Midbrain (tissue), 1 donor: Measurements from ENCODE around the gene PREX1.
"Not testable (repeated sequence)": the region's sequence is repeated elsewhere in the genome, so short reads cannot be mapped to it uniquely, and the experiment has no call there.

Source experiments
- DNase-seq: peaks from one replicate; lab custom pipeline; 2025; lab: John Stamatoyannopoulos, UW

The PREX1 gene

DNA sequence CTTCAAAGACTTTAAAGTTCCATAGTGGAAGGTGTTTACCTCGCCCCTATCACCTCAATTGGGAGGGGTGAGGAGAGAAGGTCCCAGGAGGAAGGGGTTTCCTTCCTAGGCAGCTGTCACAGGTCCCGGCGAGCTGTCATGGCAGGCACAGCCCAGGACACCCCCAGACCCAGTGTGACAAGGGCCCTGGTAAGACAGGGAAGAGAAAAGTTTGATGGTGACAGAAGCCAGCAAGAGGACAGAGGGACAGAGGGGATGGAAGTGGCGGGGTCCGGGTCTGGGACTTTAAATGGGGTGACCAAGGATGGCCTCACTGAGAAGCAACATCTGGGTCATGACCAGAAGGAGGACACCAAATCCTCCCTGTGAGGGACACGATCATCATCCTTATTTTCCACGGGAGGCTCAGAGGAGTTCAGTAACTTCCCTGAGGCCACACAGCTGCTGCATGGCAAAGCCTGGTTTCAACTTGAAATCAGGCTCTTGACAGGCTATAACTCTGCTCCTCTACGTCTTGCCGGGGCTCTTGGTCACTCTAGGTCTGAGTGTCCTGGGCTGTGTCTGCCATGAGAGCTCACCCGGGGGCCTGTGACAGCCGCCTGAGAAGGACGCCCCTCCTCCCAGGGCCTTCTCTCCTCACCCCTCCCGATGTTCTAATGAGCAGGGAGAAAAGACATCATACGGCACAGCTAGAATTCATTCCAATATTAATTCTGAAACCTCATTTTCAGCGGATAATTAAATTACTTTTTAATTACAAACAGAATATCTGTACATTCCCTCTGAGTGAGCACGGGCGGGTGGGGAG is 222.2 kb downstream of the PREX1 start:
- no peak for DNase-seq

DNA sequence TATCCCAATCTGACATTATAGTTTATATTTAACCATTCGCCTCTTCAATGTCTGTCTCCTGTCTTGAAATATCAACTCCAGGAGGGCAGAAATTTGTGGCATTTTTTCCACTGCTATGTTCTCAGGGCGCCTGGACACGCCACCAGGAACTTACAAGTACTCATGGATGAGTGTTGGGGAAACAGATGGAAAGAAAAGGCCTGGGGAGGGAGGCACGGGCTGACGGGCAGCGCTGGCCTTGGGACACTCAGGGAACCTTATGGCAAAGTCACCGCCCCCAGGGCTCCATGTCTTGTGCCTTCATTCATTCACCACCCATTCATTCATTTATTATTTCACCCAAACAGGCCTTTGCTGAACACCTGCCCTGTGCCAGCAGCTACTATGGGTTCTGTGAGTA is 222.9 kb downstream of the PREX1 start:
- DNase-seq = no peak

DNA sequence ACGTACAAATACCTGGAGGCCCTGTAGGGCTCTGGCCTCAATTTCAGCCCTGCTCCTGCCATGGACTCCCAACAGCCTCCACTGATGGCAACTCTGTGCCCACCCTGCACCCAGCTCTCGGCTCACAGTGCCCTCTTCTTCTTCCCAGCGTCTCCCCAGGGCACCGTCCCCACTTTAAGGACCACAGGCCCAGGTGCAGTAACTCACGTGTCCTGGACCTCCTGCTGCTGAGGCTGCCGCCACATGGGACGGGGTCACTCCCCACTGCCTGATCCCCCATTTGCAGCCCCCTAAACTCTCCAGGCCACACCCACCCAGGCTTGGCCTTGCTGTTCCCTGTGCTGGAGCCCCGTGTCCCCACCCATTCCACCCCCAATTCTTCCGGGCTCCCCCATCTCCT is 223.4 kb downstream of the PREX1 start:
- DNase-seq = no peak

DNA sequence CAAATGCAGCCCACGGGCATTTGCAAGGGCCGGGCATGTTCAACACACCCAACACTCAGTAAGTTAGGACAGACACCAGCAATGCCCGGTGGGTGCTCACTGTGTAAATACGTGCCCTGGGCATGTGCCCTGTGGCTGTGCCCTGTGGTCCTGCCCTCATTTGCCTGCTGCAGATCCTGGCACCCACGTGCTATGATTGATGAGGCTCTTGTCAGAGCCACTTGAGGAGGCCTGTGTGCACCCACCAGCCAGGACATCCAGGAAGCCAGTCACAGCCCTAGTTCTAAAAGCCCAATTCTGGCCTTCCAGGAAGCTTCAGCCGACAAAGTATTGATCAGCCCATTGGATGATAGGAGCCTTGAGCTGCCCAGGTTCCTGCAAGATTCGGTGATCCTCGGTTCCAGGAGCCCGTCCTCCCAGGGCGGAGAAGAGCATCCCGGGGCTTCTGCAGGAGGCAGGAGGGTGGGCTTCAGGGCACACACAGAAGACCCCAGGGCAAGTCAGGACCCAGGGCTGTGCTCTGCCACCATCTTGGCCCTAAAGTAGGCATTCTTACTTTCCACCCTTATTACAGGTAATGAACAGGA is 223.9 kb downstream of the PREX1 start:
- DNase-seq = no peak

DNA sequence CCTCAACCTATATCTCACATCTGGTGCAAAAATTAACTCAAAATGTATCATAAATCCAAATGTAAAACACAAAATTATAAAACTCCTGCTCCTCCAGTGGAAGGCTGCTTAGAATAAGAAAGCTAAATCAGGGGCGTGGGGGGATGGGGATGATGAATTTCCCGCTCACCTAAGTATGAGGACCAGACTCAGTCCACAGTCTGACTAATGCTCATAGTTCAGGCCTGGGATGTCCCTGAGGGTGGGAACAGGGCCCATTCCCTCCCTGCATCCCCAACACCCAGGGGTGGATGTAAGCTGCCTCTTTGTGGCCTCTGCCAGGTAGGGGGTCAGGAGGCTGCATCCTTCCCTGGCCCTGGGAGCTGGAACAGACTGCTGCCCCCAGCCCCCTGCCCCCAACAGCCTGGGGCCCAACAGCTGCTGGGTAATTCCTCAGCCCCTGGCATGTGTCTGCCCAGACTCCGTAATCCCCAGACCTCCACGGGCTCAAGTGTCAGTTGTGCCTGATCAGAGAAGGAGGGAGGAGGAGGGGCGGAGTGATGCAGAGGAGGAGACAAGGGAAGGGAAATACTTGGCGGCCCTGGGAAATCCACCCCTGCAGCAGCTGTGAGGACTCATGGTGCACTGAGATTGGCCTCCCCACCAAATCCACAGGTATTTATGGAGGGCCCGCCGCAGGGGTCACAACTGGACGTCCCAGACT is 224.5 kb downstream of the PREX1 start:
- DNase-seq = no peak

DNA sequence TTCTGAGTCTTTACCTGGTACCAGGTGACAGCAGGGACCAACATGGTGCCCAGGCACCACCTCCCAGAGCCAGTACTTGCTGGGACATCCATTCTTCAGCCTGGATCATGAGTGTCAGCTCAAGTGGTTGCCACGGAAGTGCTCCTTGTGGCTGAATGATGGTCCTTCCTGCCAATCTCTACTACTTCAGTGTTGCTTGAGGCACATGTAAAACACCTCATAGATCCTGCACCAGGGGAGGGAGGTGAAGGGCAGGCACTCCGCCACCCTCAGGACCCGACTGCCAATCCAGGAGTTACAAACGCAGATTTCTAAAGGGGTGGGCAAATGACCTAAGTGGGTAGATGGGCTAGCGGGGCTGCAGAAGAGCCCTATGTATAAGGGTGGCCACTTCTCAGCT is 226.0 kb downstream of the PREX1 start:
- DNase-seq = no peak

DNA sequence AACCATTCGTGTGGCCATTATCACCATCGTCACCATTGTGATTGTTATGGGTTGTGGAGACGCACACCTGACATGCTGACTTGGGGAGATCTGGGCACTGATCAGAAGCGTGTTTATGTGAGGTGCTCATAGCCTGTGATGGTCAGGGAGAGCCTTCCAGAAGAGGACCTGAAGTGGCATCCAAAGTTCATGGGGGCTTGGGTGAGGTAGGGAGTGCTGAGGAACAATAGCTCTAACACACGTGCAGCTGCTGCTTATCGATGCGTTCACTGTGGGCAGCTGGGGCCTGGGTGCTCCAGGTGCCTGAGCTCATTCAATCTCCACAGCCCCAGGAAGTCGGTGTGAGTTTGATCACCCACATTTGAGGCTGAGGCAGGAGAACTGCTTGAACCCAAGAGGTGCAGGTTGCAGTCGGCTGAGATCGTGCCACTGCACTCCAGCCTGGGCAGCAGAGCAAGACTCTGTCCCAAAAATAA is 227.3 kb downstream of the PREX1 start:
- DNase-seq = no peak

DNA sequence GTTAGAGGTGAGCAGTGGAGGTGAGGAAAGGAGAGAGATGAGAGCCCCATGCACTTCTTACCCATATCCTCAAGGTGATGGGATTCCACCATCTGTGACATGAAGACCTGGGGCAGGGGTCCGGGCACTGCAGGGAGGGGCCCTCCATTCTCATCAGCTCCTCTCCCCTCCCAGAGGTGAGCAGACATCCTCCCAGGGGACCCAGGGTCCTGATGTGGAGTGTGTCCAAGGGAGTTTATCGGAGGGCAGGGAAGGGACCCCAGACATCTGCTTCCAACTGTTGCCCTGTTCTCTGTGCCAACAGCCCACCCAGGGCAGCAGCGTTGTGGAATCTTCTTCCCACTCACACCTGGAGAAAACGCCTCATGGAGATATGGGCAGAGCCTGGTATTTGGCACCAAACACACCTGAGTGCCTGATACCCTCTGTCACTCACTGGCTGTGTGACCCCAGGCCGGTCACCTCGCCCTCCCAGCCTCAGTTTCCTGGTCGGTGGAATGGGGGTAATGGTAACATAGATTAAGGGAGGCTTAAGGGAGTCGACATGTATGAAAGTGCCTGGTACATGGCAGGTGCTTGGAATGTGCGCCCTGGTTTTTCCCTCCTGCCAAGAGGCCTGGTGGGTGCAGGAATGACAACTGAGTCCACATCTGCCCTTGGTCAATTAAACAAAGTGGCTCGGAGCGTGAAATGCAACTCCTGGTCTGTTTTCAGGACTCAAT is 227.9 kb downstream of the PREX1 start:
- no peak for DNase-seq

DNA sequence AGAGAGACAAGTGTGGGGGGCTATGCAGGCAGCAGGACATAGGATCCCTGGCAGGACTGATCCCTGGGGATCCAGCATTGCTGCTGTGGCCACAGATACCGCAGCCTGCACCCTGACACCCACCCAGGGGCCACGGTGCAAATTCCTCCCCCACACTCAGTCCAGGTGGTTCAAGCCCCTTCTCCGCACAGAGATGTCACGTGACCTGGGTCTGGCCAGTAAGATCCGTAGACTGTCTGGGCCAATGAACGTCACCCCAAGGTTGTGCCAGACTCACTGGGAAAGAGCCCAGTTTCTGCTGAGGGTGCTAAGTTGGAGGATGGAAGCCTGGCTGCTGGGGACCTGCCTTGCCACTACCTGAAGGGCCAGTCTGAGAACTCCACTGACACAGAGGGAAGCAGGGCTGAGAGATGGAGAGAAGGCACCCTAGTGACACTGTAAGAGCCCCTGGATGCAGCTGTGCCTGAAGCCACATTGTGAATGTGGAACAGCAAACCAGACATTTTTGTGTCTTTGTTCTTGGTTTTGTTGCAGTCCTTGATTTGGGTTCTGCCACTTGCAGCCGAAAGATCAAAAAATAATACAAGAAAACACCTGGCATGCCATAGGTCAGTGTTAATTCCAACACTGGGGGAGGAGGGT is 228.6 kb downstream of the PREX1 start:
- no peak for DNase-seq

DNA sequence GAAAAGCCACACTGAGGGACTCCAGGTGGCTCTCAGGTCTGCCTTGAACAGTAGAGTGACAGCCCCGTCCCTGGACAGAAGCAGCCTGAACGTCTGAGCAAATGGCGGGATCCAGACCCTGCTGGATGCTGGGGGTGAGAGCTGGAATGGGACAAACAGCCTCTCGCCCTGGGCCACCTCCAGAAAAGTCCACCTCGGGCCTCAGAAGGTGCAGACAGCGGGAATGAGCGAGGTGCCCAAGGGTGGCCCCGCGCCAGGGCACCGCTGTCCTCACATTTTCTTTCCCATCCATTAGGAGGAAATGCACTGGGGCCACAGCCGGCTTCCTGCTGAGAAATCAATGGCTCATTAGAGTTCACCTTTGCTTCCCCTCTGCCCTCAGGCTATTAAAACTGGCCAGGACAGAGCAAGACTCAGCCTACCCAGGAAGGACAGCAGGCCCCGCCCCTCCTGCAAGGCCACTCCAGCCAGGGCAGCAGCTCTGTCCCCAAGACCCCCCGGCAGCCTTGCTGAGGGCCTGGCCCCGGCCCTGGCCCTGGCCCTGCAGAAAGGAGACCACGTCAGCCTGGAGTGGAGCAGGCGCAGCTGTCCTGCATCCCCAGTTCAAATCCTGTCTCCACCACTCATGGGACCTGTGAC is 229.4 kb downstream of the PREX1 start:
- DNase-seq = not testable (repeated sequence)

DNA sequence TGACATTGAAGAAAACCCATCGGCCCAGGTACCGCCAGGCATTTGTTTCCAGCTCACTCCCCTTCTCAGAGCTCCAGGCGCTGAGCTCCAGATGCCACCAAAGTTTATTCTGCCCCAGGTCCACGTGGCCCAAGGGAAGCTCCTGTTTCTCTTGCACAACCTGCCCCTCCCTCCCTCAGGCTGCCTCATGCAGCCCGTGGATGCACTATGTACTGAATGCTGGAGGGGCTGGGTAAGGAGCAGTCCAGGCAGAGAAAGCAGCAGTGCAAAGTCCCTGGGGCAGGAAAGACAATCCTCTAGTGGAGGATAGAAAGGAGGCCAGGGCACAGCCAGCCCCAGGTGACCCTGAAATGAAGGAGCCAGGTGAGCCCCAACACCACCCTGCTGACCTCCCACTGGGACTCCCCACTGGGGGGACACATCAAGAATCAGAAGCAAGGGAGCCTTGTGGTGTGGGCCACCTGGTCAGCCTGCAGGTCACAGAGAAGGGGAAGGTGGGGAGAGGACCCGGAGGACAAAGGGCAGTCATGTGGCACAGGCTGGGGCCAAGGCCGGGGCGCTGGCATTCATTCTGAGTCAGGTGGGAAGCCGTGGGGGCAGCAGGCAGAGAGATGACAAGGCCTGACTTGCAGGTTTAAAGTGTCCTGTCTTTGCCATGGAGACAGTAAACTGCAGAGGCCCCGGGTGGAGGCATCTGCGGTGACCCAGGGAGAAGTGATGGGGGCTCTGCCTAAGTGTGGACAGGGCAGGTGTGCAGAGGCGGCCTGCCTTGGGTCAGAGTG is 230.1 kb downstream of the PREX1 start:
- DNase-seq = no peak

DNA sequence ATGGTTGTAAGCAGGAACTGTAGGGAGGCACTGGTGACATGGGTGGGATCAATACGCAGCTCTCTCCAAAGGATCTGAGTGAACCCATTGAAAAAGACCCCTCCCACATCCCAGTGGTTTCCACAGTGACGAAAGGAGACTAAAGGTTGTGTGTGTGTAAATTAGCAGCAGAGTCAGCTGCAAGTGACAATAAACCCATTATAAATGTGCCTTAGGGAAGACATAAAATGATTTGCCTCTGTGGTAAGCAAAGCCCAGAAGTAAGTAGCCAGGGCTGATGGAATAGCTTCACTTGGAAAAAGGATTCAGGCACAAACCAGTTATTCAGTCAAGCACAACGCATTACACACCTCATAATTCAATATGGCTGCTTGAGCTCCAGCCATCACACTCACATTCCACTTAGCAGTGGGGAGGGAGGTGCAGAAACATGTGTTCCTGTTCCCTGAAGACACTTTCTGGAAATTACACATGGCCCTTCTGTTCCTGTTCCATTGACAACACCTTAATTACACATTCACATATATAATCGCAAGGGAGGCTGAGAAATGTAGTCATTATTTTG is 231.4 kb downstream of the PREX1 start:
- no peak for DNase-seq

DNA sequence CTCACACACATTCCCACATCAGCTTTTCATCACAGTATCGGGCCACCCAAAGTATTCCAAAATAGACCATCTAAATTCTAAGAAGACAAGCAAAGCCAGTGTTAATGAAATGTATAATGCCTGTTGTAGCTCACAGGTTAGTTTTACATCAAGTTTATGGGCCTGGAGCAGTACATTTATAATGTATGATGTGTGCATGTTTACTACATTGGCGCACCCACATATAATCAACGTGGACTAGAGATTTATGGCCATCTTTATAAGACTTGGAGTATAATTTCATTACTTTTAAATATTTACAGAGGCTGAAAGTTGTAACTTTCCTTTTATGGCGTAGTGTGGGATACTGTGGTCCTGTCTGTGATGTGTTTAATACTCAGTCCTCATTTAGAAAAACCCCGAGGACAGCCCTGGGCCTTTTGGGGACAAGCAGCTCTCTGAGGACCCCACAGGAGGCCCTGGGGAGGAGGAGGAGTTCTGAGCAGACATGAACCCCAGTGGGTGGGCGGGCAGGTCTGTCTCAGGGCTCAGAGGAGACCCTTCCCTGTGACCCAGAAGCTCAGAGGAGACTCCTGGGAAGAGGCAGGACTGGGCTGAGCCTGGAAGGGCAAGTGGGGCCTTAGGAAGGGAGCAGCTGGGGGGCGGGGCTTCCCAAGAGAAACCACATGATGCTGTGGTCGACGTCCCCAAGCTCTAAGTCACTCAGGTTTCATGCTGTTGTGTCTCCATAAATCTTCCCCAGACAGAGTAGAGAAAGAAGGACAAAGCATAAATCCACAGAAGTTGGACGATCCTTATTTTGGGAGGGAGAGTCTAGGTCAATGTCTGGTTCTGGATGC is 232.1 kb downstream of the PREX1 start:
- DNase-seq = no peak

DNA sequence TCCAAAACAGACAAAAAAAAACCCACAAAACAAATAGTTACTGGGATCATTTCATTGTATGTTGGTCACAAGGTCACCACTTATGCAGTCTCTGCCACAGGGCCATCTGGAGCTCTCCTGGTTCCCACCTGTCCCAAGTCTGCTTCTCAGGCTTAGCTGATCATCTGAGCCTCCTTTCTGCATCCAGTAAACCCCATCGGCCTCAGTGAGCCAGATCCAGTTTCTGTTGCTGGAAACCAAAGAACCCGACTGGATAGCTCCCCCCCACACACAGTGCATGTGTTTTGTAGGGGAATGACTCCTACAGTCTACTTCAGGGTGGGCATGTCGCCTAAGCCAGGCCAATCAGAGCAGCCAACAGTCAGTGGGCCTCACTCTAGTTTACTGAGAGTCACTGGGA is 233.3 kb downstream of the PREX1 start:
- DNase-seq = no peak

DNA sequence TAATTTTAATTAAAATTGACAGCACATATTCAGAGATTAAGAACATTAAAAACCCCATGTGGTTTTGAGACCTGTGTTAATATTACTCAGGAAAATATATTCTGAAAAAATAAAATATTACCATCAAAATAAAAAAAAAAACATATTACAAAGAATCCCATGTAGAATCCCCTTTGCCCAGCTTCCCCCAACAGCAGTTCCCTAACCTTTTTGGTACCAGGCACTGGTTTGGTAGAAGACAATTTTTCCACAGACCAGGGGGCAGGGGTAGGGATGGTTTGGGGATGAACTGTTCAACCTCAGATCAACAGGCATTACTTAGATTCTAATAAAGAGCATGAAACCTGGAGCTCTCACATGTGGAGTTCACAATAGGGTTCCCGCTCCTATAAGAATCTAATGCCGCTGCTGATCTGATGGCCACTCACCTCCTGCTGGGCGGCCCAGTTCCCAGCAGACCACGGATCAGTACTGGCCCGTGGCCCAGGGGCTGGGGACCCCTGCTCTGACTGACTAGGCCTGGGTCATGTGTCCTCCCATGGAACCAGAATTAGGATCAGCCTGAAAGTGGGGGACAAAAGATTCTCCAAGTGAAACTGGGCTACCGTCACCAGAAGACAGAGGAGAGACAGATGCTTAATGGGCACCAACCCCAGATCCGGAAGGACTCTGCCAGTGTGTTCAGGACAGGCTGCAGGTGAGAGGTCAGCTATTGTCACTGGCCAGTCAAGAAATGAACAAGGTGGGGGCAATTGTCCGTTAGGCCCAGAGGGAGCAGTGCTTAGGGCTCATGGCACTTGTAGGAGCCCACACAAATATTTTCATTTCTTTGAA is 235.5 kb downstream of the PREX1 start:
- DNase-seq = no peak

DNA sequence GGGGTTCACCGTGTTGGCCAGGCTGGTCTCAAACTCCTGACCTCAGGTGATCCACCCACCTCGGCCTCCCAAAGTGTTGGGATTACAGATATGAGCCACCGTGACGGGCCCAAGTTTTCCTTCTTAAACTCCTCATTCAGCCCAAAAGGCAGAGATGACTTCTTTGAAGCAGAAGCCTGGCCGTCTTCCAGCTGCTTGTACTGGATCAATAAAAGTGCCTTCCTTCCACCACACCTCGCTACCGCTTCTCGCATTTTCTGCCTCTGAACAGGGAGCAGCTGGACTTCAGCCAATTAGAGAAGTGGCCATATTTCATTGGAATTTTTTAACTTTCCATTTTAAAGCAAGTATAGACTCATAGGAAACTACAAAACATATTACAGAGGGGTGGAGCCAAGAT is 241.1 kb downstream of the PREX1 start:
- no peak for DNase-seq

DNA sequence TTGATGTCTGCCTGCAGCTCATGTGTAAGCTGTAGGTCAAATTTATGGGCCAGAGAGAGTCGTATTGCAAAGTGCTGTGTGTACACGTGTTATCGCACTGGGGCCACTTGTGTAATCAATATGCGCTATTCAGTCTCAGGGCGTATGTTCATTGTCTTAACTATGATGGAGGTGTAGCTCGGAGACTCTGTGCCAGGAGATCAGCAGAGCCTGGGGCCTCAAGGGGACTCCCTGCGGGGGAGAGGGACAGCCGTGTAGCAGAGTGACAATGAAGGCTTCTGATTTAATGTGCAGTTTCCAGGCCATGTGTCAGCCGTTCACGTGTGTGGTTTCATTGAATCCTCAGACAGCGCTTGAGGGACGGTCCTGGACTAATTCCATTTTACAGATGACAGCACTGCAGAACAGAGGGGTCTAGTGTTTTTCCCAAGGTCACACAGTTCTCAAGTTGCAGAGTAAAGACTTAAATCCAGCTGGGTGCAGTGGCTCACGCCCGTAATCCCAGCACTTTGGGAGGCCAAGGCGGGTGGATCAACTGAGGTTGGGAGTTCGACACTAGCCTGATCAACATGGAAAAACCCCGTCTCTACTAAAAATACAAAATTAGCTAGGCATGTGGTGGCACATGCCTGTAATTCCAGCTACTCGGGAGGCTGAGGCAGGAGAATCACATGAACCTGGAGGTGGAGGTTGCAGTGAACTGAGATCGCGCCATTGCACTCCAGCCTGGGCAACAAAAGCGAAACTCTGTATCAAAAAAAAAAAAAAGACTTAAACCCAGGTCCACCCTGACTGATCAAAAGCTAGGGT is 242.5 kb downstream of the PREX1 start:
- no peak for DNase-seq
